Heart left ventricle (tissue), 13 donors: Measurements from ENCODE around the gene RPL35.

ENCODE experiments used
- CTCF ChIP-seq, 12 donors: fragments of 200-600 bp; sonication (generic) in 4 of 12; IDR thresholded peaks; one replicate each; pipeline versions ENCODE4 v1.5.0 to v1.8.0; 2018 to 2022; ENCODE audit warnings: antibody characterized with exemption in 12 of 12, mild to moderate bottlenecking in 5 of 12
- POLR2A ChIP-seq, 2 donors: fragments of 450-650 bp; IDR thresholded peaks; one replicate each; pipeline ENCODE4 v1.6.1; 2017; ENCODE audit warnings: antibody characterized with exemption in 2 of 2, mild to moderate bottlenecking in 2 of 2, moderate library complexity in 2 of 2
- donor health status: ischemic (EF 13 %, LVEDD 7.1; RV severe dilation, severe dysfunction).
- donor health status: DM: no; HTN: yes; CAD: no.
- donor health status: DM: no; HTN: no; CAD: no.
- donor health status: ischemic (EF 25% LVEDD 6.9; RV normal size, moderate dysfunction).
- donor health status: ischemic (EF 25% LVEDD 5.7; RV mildly dilated, moderate dysfunction).
- donor health status: ischemic (EF 35%, LVEDD 5.7; RV mildly dilated, moderate dysfunction).
- donor health status: nonischemic (EF 11% LVEDD 7.7; RV severe dilation, severe dysfunction).
- donor health status: DM: yes; HTN: yes; CAD: no.
- donor health status: PGD.
- donor health status: ischemic (EF 29% LVEDD 5.4; RV normal size, mild dysfunction).
- donor health status: nonischemic (EF 23%, LVEDD 6.1; RV moderate dilation, normal function).

DNA sequence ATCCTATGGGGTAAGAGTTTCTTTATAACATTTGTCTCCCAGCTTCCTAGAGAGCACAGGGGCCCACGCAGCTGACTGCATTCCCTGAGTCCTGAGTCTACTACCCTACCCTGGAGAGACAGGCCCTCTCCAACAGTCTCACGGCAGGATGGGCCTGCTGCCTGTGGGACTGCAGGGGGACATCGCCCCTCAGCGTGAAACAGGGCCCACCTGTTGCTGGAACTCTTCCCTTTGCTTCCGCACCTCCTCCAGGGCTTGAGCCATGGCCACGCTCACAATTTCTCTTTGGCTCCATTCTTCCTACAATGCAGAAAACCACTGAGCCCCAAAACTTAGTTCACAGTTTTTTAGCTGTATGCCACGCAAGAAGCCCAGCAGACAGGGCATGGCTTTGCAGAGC lies 28.4 kb upstream of the RPL35 start:
- TF ChIP-seq CTCF (IDR thresholded peaks at IDR 0.05) (no peak), POLR2A (IDR thresholded peaks at IDR 0.05) (no peak)
